NCI-H1930 (cell line): ENCODE data around the gene ABHD11.
A peak's percentile ranks its signal among the peaks of the same experiment; 100 is the strongest.
"Not testable (repeated sequence)": the region's sequence is repeated elsewhere in the genome, so short reads cannot be mapped to it uniquely, and the experiment has no call there.

Experiments
- DNase-seq, 2 experiments: peaks; one replicate each; lab custom pipeline; 2025; lab: John Stamatoyannopoulos, UW

Gene ABHD11

GRCh38 chr7:73742753-73743641 is 4.4 kb upstream of the ABHD11 start:
- DNase-seq: peak; percentile 95 to 98

DNA sequence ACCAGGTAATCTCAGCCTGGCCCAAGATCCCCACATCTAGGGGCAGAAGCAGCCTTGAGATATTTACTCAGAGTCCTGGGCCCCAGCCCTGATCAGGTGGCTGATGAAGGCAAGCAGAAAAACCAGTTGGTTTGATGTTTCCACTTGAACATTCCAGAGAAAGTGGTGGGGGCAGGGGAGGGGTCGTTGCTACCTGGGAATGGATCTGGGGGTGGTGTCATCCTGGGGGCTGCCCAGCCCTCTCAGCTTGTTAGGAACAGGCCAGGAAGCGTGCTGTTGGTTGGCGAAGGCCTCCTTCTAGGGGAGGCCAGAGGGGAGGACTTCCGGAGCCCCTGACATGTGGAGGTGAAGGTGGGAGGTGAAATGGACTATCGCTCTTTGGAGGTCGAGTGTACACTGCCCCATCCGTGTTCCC is 3.7 kb upstream of the ABHD11 start:
- no peak for DNase-seq

GRCh38 chr7:73741600-73741999 is 3.0 kb upstream of the ABHD11 start:
- peak; percentile 65 to 70 for DNase-seq

- DNase-seq: peak in 1 of 2 experiments; percentile 61
Measured at GRCh38 chr7:73740771-73741170, 2.2 kb upstream of the ABHD11 start.

DNA sequence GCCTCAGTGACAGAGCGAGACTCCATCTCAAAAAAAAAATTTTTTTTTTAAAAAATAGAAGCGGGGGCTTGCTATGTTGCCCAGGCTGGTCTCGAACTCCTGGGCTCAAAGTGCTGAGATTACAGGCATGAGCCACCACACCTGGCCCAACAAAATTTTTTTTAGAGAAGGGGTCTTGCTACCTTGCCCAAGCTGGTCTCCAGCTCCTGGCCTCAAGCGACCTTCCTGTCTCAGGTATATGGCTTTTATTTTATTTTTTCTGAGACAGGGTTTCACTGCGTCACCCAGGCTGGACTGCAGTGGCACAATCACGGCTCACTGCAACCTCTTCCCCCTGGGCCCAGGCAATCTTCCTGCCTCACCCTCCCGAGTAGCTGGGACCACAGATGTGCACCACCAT is 1.6 kb upstream of the ABHD11 start:
- no peak for DNase-seq

GRCh38 chr7:73739387-73739767 is 775 bp upstream of the ABHD11 start:
- no peak for DNase-seq

- peak in 1 of 2 experiments; percentile 54 for DNase-seq
Measured at GRCh38 chr7:73738220-73738611, 386 bp downstream of the ABHD11 start.

- no peak for DNase-seq
Measured at GRCh38 chr7:73737491-73738219, 947 bp downstream of the ABHD11 start.

DNA sequence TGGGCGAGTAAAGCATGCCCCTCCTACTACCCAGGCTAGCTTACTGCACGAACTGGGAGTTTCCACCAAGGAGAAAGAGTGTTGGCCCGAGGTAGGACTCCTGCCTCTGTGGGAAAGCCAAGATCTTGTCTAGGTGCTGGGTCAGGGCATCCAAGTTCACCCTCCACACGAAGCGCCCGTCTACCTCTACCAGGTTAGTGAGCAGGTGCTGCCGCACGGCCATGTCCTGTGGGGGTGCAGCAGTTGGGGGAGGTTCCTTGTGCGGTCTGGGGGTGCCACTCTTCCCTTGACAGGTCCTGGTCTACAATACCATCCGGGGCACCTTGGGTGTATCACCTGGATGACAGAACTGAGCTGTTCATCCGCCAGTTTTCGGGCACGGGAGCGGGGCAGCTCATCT is 1.7 kb downstream of the ABHD11 start:
- DNase-seq: no peak

DNA sequence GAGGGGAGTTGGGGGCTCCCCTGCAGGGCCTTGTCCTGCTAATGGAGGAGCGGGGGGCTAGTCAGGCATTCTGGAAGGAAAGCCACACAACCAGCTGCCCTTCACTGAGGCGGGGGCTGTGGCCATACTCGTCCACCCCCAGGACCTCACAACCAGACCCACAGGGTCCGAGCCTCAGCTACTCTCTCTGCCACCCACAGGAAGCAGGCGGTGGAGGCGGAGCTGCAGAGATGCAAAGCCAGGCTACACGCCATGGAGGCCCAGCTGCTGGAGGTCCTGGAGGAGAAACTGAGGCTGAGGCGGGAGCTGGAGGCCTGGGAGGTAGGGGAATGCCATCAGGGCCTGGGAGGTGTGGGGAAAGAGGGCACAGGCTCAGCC is 3.1 kb downstream of the ABHD11 start:
- no peak for DNase-seq

DNA sequence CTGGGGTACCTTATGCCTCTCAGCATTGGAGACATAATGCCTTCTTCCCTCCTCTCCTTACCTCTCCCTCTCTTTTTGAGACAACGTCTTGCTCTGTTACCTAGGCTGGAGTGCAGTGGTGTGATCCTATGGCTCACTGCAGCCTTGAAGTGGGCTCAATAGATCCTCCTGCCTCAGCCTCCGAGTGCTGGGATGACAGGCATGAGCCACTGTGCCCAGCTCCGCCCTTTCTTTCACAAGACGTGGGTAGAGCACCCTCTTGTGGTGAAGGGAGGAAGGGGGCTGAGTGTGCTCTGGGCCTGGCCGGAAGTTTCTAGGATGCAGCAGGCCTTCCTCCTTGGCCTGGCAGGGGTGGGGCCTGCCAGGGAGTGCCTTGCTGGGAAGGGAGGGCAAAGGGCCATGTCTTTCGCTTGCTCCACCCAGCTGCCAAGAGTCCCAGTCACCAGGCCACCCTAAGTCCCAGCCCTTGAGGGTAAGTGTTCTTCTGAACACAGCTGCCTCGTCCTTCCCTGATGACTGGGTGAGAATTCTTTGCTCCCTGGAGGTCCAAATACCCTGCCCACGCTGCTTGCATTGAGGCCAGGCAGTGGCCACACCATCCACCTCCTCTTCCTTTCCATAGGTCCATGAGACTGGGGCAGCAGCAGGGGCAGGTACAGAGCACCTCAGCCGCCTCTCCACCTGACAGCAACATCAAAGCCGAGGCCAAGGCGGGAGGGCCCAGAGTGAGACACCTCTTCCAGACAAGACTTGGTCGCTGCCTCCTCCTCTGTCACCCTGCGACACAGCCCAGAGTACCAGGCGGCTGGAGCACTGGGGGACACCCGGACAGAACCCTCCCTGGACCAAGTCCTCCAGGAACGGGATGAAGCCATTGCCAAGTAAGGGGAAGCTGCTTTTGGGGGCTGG is 3.7 kb downstream of the ABHD11 start:
- peak; percentile 74 to 90 for DNase-seq

DNA sequence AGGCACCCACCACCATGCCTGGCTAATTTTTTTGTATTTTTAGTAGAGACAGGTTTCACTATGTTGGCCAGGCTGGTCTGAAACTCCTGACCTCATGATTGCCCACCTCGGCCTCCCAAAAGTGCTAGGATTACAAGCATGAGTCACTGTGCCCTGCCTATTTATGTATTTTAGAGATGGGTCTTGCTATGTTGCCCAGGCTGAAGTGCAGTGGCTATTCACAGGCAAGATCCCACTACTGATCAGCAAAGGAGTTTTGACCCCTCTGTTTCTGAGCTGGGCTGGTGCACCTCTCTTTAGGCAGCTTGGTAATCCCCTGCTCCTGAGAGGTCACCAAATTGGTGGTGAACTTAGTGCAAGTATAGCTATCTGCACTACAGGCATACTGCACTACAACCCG is 6.2 kb downstream of the ABHD11 start:
- no peak for DNase-seq

GRCh38 chr7:73730485-73730884 is 8.1 kb downstream of the ABHD11 start:
- no peak for DNase-seq

- DNase-seq: no peak
Measured at GRCh38 chr7:73728551-73728950, 10.1 kb downstream of the ABHD11 start.

DNA sequence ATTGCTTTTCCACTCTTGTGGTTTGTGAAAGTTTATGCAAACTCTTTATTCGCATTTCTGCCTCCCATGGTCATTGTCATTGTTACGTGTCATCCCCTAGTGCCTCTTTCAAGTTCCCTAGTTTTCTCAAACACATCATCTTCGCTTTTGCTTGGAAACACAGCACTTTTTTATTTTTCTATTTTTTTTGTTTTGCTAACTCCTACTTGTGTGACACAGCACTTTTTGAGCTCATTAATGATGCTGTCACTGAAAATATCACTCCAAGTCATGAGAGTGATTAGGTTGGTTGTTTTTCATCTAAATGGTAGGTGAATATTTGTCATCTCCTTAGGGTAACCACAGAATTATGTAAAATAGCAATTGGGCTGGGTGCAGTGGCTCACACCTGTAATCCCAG is 10.7 kb downstream of the ABHD11 start:
- DNase-seq: no peak

DNA sequence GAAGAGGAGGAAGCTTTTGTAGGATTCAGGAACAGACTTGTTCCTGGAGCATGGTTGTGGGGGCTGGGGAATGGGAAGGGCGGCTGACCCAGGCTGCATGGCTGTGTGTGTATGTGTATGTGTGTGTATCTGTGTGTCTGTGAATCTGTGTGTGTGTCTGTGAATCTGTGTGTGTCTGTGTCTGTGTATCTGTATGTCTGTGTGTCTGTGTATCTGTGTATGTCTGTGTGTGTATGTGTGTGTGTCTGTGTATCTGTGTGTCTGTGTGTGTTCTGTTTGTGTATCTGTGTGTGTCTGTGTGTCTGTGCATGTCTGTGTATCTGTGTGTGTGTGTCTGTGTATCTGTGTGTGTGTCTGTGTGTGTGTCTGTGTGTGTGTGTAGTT is 12.5 kb downstream of the ABHD11 start:
- DNase-seq: no peak

DNA sequence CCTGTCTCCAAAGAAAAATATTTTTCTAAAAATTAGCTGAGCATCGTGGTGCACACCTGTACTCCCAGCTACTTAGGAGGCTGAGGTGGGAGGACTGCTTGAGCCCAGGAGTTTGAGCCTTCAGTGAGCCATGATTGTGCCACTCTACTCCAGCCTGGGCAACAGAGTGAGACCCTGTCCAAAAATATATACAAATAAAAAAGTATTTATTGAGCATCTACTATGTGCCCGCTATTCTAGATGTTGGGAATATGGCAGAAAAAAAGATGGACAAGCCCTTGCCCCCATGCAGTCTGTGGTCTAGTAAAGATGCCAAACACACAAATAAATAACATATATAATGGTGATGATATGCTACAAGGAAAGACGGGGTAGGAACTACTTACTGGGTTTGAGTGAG is 14.8 kb downstream of the ABHD11 start:
- no peak for DNase-seq

DNA sequence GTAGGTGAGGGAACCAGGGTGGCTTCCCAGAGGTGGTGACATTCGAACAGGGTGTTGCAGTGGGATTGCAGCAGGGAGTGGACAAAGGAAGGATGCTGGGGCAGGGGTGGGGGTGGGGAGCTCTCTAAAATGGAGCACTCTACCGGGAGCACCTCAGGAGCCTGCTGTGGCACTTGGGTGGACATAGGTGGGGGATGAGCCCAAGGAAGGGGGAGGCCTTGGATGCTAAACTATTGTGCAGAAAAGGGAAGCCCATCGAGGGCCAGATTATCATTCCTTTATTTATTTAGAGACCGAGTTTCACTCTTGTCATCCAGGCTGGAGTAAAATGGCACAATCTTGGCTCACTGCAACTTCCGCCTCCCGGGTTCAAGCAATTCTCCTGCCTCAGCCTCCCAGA is 15.8 kb downstream of the ABHD11 start:
- no peak for DNase-seq

DNA sequence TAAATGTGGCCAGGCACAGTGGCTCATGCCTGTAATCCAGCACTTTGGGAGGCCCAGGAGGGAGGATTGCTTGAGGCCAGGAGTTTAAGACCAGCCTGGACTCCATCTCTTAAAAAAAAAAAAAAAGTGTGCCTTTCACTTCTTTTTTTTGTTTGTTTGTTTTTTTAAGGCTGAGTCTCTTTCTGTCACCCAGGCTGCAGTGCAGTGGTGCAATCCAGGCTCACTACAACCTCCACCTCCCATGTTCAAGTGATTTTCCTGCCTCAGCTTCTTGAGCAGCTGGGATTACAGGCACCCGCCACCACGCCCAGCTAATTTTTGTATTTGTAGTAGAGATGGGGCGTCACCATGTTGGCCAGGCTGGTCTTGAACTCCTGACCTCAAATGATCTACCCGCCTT is 16.4 kb downstream of the ABHD11 start:
- DNase-seq: not testable (repeated sequence)

DNA sequence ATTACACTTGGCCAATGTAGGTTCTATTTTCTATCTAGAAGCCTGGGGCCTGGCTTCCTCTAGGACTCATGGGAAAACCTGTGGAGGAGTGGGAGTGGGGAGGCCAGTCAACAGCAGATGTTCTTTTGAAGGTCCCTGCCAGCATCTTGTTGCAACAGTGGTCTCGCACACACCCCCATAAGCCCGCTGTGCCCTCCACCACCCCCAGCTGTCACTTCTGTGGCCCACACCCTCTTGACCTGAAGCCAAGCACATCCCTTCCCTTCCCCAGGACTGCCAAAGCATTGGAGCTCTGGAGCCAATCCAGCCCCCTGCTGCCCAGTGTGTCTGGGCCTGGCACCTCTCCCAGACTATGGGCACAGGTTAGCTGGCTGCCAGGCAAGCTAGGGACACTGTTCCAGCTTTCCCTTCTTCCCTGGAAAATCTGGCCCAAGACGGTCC is 17.2 kb downstream of the ABHD11 start:
- DNase-seq: no peak

DNA sequence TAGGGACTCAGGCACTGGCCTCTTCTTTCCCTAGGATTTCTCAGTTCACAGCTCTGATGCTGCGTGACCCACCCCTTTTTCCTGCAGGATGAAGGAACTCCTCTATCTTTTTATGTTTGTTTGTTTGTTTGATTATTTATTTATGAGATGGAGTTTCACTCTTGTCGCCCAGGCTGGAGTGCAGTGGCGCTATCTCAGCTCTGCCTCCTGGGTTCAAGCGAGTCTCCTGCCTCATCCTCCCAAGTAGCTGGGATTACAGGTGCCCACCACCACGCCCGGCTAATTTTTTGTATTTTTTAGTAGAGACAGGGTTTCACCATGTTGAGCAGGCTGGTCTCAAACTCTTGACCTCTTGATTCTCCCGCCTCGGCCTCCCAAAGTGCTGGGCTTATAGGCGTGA is 18.2 kb downstream of the ABHD11 start:
- DNase-seq: not testable (repeated sequence)

DNA sequence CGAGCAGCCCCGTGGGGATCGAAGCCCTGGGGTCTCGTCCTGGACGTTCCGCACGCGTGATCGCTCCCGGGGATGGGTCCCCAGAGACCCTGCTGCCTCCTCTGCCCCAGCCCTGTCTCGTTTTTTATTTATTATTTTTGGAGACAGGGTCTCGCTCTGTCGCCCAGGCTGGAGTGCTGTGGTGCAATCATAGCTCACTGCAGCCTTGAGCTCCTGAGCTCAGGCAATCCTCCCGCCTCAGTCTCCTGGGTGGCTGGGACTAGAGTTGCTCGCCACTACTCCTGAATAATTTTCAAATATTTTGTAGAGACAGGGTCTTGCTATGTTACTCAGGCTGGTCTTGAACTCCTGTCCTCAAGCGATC is 18.8 kb downstream of the ABHD11 start:
- DNase-seq: no peak
